GM19455 (cell line): ENCODE data around the gene RAB11FIP4.
A peak's percentile ranks its signal among the peaks of the same experiment; 100 is the strongest.

ENCODE experiments used
- ATAC-seq: cut with Tn5 transposase; IDR thresholded peaks from one replicate; pipeline ENCODE4 v1.9.1; 2021; ENCODE audit not compliant: unreplicated experiment

RAB11FIP4 gene

GRCh38 chr17:31518478-31518877 is 127.0 kb downstream of the RAB11FIP4 start:
- no peak for ATAC-seq

- no peak for ATAC-seq
Observed at GRCh38 chr17:31521632-31522283, 130.3 kb downstream of the RAB11FIP4 start.

- no peak for ATAC-seq
Observed at GRCh38 chr17:31522284-31522931, 130.9 kb downstream of the RAB11FIP4 start.

GRCh38 chr17:31522987-31523495 is 131.6 kb downstream of the RAB11FIP4 start:
- ATAC-seq = no peak

- no peak for ATAC-seq
Observed at GRCh38 chr17:31523862-31524730, 132.6 kb downstream of the RAB11FIP4 start.

- peak; percentile 42 for ATAC-seq
Observed at GRCh38 chr17:31524926-31525800, 133.7 kb downstream of the RAB11FIP4 start.

GRCh38 chr17:31525801-31526549 is 134.5 kb downstream of the RAB11FIP4 start:
- ATAC-seq = peak; percentile 54

GRCh38 chr17:31527606-31528005 is 136.1 kb downstream of the RAB11FIP4 start:
- ATAC-seq = no peak

- no peak for ATAC-seq
Observed at GRCh38 chr17:31528291-31528874, 136.9 kb downstream of the RAB11FIP4 start.

- ATAC-seq = no peak
Observed at GRCh38 chr17:31529841-31530251, 138.4 kb downstream of the RAB11FIP4 start.

GRCh38 chr17:31530391-31530985 is 139.0 kb downstream of the RAB11FIP4 start:
- no peak for ATAC-seq

GRCh38 chr17:31531336-31531980 is 140.0 kb downstream of the RAB11FIP4 start:
- ATAC-seq = no peak

- ATAC-seq = no peak
Observed at GRCh38 chr17:31532081-31532480, 140.6 kb downstream of the RAB11FIP4 start.

GRCh38 chr17:31532526-31532925 is 141.1 kb downstream of the RAB11FIP4 start:
- no peak for ATAC-seq

- ATAC-seq = no peak
Observed at GRCh38 chr17:31533546-31534155, 142.2 kb downstream of the RAB11FIP4 start.

GRCh38 chr17:31534223-31534888 is 142.9 kb downstream of the RAB11FIP4 start:
- no peak for ATAC-seq

GRCh38 chr17:31535581-31535981 is 144.1 kb downstream of the RAB11FIP4 start:
- ATAC-seq = peak; percentile 77

- ATAC-seq = no peak
Observed at GRCh38 chr17:31536451-31536850, 145.0 kb downstream of the RAB11FIP4 start.
